Chondrocyte (in vitro differentiated cells): ENCODE measurements around the gene TYMP. TPM values are rescaled to one million over a fixed set of nuclear protein-coding genes. Genes with fewer than 3 reads are reported as not detected.

Experiments
- DNase-seq: peaks from one replicate; pipeline ENCODE4 v3.0.0; 2021; ENCODE audit warnings: mixed read lengths, low spot score
- H3K27ac Mint-ChIP-seq: one replicate; pipeline ENCODE4 v1.8.0; 2021; ENCODE audit warnings: mild to moderate bottlenecking, moderate library complexity, mixed read lengths; ENCODE audit not compliant: unreplicated experiment
- H3K27me3 Mint-ChIP-seq: 2 replicates; pipeline ENCODE4 v1.8.0; 2021; ENCODE audit warnings: low read depth, mixed read lengths
- H3K36me3 Mint-ChIP-seq: 2 replicates; pipeline ENCODE4 v1.8.0; 2021; ENCODE audit warnings: low read depth, mixed read lengths
- H3K4me1 Mint-ChIP-seq: 2 replicates; pipeline ENCODE4 v1.8.0; 2021; ENCODE audit warnings: low read depth, mild to moderate bottlenecking, mixed read lengths
- H3K4me3 Mint-ChIP-seq: one replicate; pipeline ENCODE4 v1.8.0; 2021; ENCODE audit warnings: mild to moderate bottlenecking, moderate library complexity, mixed read lengths; ENCODE audit not compliant: unreplicated experiment
- H3K9me3 Mint-ChIP-seq: 2 replicates; pipeline ENCODE4 v1.8.0; 2021; ENCODE audit warnings: low read depth, mixed read lengths
- CTCF ChIP-seq: fragments of 200-600 bp; sonication (generic); IDR thresholded peaks from 2 replicates; pipeline ENCODE4 v1.5.0; 2021; ENCODE audit warnings: antibody characterized with exemption, mild to moderate bottlenecking, moderate library complexity
- total RNA-seq: library from RNA; stranded (reverse); gene quantifications from 3 replicates; pipeline ENCODE4 v1.2.1, GENCODE V29; 2021

The TYMP gene
- total RNA-seq, 1 donor from 2014 or later, result 39.5 TPM

DNA sequence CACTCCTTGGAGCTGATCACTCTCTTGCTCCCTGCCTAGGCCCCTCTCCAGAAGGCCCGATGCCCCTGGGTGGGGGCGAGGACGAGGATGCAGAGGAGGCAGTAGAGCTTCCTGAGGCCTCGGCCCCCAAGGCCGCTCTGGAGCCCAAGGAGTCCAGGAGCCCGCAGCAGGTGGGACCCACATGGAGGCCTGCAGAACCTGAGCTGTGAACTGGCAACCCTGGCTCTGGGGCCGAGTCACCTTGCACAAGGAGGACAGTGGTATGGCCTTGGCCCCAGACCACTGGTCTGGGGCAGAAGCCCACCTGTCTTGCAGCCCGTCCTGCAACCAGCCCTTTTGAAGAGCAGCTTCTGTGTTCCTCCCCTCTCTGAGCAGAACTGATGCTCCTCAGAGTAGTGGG is 10.7 kb downstream of the TYMP start:
- H3K9me3 Mint-ChIP-seq, result no peaks in the 10 kb centered on the region
- H3K4me1 Mint-ChIP-seq, result peaks cover 12% of the 10 kb centered on the region
- no peak overlapping the region for H3K27ac Mint-ChIP-seq
- TF ChIP-seq CTCF, result no peak
- peaks cover 8% of the 10 kb centered on the region for H3K36me3 Mint-ChIP-seq
- no peak overlapping the region for H3K4me3 Mint-ChIP-seq
- DNase-seq, result no peak
- no peaks in the 10 kb centered on the region for H3K27me3 Mint-ChIP-seq

- H3K4me3 Mint-ChIP-seq, result no peak overlapping the region
- peaks cover 8% of the 10 kb centered on the region for H3K36me3 Mint-ChIP-seq
- H3K9me3 Mint-ChIP-seq, result no peaks in the 10 kb centered on the region
- DNase-seq, result no peak
- no peak for TF ChIP-seq CTCF
- H3K4me1 Mint-ChIP-seq, result peaks cover 8% of the 10 kb centered on the region
- H3K27me3 Mint-ChIP-seq, result no peaks in the 10 kb centered on the region
- no peak overlapping the region for H3K27ac Mint-ChIP-seq
These were observed 11.2 kb downstream of the TYMP start for GRCh38 chr22:50518606-50519005.

DNA sequence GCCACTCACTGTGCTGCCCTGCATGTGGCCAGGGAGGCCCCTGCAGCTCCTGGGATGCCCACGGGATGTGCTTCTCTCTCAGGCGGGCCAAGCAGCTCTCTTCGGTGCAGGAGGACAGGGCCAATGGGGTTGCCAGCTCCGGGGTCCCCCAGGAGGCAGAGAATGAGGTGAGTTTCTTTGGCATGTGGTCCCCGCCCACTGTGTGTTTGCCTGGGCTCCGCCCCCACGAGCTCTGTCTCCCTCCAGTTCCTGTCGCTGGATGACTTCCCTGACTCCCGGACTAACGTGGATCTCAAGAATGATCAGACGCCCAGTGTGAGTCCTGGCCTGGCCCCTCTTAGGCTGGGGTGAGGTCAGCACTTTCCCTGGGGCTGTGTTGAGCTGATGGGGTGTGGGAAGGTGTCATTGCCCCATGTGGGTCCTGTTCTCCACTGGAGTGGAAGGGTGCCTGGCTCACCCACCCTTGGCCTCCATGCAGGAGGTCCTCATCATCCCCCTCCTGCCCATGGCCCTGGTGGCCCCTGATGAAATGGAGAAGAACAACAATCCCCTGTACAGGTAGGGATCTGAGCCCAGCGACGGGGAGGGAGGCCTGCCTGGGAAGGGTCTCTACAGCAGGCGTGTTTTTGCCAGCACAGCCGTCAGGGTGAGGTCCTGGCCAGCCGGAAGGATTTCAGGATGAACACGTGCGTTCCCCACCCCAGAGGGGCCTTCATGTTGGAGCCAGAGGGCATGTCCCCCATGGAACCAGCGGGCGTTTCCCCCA is 12.1 kb downstream of the TYMP start:
- Mint-ChIP-seq H3K9me3 (no peaks in the 10 kb centered on the region), H3K27me3 (no peaks in the 10 kb centered on the region), H3K4me3 (no peak overlapping the region), H3K27ac (no peak overlapping the region), H3K4me1 (no peaks in the 10 kb centered on the region), H3K36me3 (peaks cover 8% of the 10 kb centered on the region)
- TF ChIP-seq CTCF, result no peak
- DNase-seq, result peak; percentile 82

GRCh38 chr22:50516891-50517290 is 12.9 kb downstream of the TYMP start:
- Mint-ChIP-seq H3K36me3 (peaks cover 9% of the 10 kb centered on the region), H3K27ac (no peak overlapping the region), H3K4me3 (no peak overlapping the region), H3K9me3 (no peaks in the 10 kb centered on the region), H3K4me1 (no peaks in the 10 kb centered on the region), H3K27me3 (no peaks in the 10 kb centered on the region)
- TF ChIP-seq CTCF, result no peak
- DNase-seq, result no peak

- Mint-ChIP-seq H3K36me3 (peaks cover 9% of the 10 kb centered on the region), H3K4me1 (no peaks in the 10 kb centered on the region), H3K9me3 (no peaks in the 10 kb centered on the region), H3K27me3 (no peaks in the 10 kb centered on the region), H3K4me3 (no peak overlapping the region), H3K27ac (no peak overlapping the region)
- no peak for DNase-seq
- no peak for TF ChIP-seq CTCF
These were observed 13.7 kb downstream of the TYMP start for GRCh38 chr22:50516068-50516467.
